ENCODE measurements around the gene RABGAP1L.

The RABGAP1L gene

GRCh38 chr1:174414203-174414602, 254.9 kb downstream of the RABGAP1L start:
- peak overlapping the region; percentile 30 for H3K4me3 ChIP-seq (ENCODE audit: low read length, poor library complexity, severe bottlenecking)
- H3K4me2 ChIP-seq (ENCODE audit: low read depth, low read length, poor library complexity, severe bottlenecking) = peak overlapping the region; percentile 44
- no peak for TF ChIP-seq CTCF (conservative IDR thresholded peaks at IDR 0.05; ENCODE audit: low read length)
- no peak for TF ChIP-seq EZH2phosphoT487 (IDR thresholded peaks at IDR 0.05; ENCODE audit: borderline replicate concordance)
- no peaks in the 10 kb centered on the region for H4K20me1 ChIP-seq (ENCODE audit: insufficient read depth, low read length, poor library complexity, severe bottlenecking)
- H3F3A ChIP-seq (ENCODE audit: low read depth) = no peaks in the 10 kb centered on the region
- H3K27me3 ChIP-seq (ENCODE audit: insufficient read depth, low read length, poor library complexity, severe bottlenecking) = no peaks in the 10 kb centered on the region
- no peaks in the 10 kb centered on the region for H3K79me2 ChIP-seq (ENCODE audit: insufficient read depth, low read length)
- no peak overlapping the region for H2AFZ ChIP-seq (ENCODE audit: low read length)
- no peaks in the 10 kb centered on the region for H3K4me1 ChIP-seq (ENCODE audit: insufficient read depth, low read length, poor library complexity, severe bottlenecking)
- H3K9me3 ChIP-seq (ENCODE audit: insufficient read depth, low read depth, low read length) = no peaks in the 10 kb centered on the region
- no peak overlapping the region for H3K9ac ChIP-seq (ENCODE audit: low read depth, low read length, poor library complexity, severe bottlenecking)
- no peaks in the 10 kb centered on the region for H3K9me2 ChIP-seq (replicated peaks; ENCODE audit: low read depth, low read length)
- H3K36me3 ChIP-seq (ENCODE audit: insufficient read depth, low read length) = no peaks in the 10 kb centered on the region

GRCh38 chr1:174415506-174415905, 256.2 kb downstream of the RABGAP1L start:
- H3K79me2 ChIP-seq (ENCODE audit: insufficient read depth, low read length) = no peaks in the 10 kb centered on the region
- no peak overlapping the region for H3K9ac ChIP-seq (ENCODE audit: low read depth, low read length, poor library complexity, severe bottlenecking)
- H3K9me2 ChIP-seq (replicated peaks; ENCODE audit: low read depth, low read length) = no peaks in the 10 kb centered on the region
- no peaks in the 10 kb centered on the region for H3K4me1 ChIP-seq (ENCODE audit: insufficient read depth, low read length, poor library complexity, severe bottlenecking)
- no peaks in the 10 kb centered on the region for H3K36me3 ChIP-seq (ENCODE audit: insufficient read depth, low read length)
- no peak for TF ChIP-seq EZH2phosphoT487 (IDR thresholded peaks at IDR 0.05; ENCODE audit: borderline replicate concordance)
- TF ChIP-seq CTCF (conservative IDR thresholded peaks at IDR 0.05; ENCODE audit: low read length) = no peak
- H3K4me3 ChIP-seq (ENCODE audit: low read length, poor library complexity, severe bottlenecking) = no peak overlapping the region
- no peaks in the 10 kb centered on the region for H3K27me3 ChIP-seq (ENCODE audit: insufficient read depth, low read length, poor library complexity, severe bottlenecking)
- no peaks in the 10 kb centered on the region for H4K20me1 ChIP-seq (ENCODE audit: insufficient read depth, low read length, poor library complexity, severe bottlenecking)
- no peak overlapping the region for H2AFZ ChIP-seq (ENCODE audit: low read length)
- H3F3A ChIP-seq (ENCODE audit: low read depth) = no peaks in the 10 kb centered on the region
- no peaks in the 10 kb centered on the region for H3K9me3 ChIP-seq (ENCODE audit: insufficient read depth, low read depth, low read length)
- no peak overlapping the region for H3K4me2 ChIP-seq (ENCODE audit: low read depth, low read length, poor library complexity, severe bottlenecking)

GRCh38 chr1:174417921-174418320, 258.6 kb downstream of the RABGAP1L start:
- Histone ChIP-seq H2AFZ (ENCODE audit: low read length) (no peak overlapping the region), H3K79me2 (ENCODE audit: insufficient read depth, low read length) (no peaks in the 10 kb centered on the region), H3F3A (ENCODE audit: low read depth) (no peaks in the 10 kb centered on the region), H3K9me2 (replicated peaks; ENCODE audit: low read depth, low read length) (no peaks in the 10 kb centered on the region), H4K20me1 (ENCODE audit: insufficient read depth, low read length, poor library complexity, severe bottlenecking) (no peaks in the 10 kb centered on the region), H3K4me3 (ENCODE audit: low read length, poor library complexity, severe bottlenecking) (no peak overlapping the region), H3K4me1 (ENCODE audit: insufficient read depth, low read length, poor library complexity, severe bottlenecking) (no peaks in the 10 kb centered on the region), H3K27me3 (ENCODE audit: insufficient read depth, low read length, poor library complexity, severe bottlenecking) (no peaks in the 10 kb centered on the region), H3K9me3 (ENCODE audit: insufficient read depth, low read depth, low read length) (no peaks in the 10 kb centered on the region), H3K36me3 (ENCODE audit: insufficient read depth, low read length) (no peaks in the 10 kb centered on the region), H3K4me2 (ENCODE audit: low read depth, low read length, poor library complexity, severe bottlenecking) (no peak overlapping the region), H3K9ac (ENCODE audit: low read depth, low read length, poor library complexity, severe bottlenecking) (no peak overlapping the region)
- TF ChIP-seq EZH2phosphoT487 (IDR thresholded peaks at IDR 0.05; ENCODE audit: borderline replicate concordance) = no peak
- no peak for TF ChIP-seq CTCF (conservative IDR thresholded peaks at IDR 0.05; ENCODE audit: low read length)
